Measurements from ENCODE around the gene FASTK.

FASTK gene

GRCh38 chr7:151101621-151102396 lies 21.2 kb upstream of the FASTK start:
- no peak overlapping the region for H3K4me3 ChIP-seq (ENCODE audit: low read depth, low read length)

GRCh38 chr7:151100921-151101320 lies 20.3 kb upstream of the FASTK start:
- H3K4me3 ChIP-seq (ENCODE audit: low read depth, low read length): no peak overlapping the region
- no peak for DNase-seq (ENCODE audit: low read depth)

More at GRCh38 chr7:151101621-151102396, 21.2 kb upstream of the FASTK start:
- DNase-seq (ENCODE audit: low read depth): no peak

- H3K4me3 ChIP-seq (ENCODE audit: low read depth, low read length): no peak overlapping the region
- DNase-seq (ENCODE audit: low read depth): no peak
These were observed 19.0 kb upstream of the FASTK start for GRCh38 chr7:151099486-151100211.

GRCh38 chr7:151095828-151096475 lies 15.3 kb upstream of the FASTK start:
- no peak overlapping the region for H3K4me3 ChIP-seq (ENCODE audit: low read depth, low read length)
- DNase-seq (ENCODE audit: low read depth): no peak

DNA sequence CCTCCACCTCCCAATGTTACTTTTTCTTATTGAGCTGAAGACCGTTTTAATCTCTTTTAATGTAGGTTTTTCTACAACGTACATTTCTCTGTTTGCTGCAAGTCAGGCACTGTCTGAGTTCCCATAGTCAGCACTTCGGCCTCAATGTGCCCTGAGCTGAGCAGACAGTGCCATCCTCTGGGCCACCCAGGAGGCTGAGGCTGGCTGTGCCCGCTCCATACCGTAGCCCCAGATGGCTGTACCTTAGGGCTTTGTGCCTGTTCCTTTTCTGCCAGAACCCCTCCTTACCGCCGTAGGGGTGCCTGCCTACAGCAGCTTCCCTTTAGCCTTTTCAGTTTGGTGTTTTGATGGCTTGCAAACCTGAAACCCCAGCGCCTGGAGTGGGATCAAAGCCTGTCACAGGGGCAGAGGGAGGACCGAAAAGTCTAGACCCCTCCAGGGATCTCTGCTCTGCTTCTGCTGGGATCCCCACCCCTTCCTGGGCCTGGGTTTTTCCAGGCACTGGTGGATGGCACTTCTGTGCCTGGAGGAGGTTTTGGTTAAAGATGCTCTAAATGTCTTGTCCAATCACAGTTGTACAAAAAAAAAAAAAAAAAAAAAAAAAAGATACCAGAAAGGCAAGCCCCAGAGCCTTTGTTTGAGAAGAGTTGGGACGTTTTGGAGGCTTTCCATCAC lies 14.7 kb upstream of the FASTK start:
- no peak for DNase-seq (ENCODE audit: low read depth)

GRCh38 chr7:151094675-151095074 lies 14.1 kb upstream of the FASTK start:
- DNase-seq (ENCODE audit: low read depth): no peak
- no peak overlapping the region for H3K4me3 ChIP-seq (ENCODE audit: low read depth, low read length)

More for the DNA sequence above, 14.7 kb upstream of the FASTK start:
- no peak overlapping the region for H3K4me3 ChIP-seq (ENCODE audit: low read depth, low read length)

DNA sequence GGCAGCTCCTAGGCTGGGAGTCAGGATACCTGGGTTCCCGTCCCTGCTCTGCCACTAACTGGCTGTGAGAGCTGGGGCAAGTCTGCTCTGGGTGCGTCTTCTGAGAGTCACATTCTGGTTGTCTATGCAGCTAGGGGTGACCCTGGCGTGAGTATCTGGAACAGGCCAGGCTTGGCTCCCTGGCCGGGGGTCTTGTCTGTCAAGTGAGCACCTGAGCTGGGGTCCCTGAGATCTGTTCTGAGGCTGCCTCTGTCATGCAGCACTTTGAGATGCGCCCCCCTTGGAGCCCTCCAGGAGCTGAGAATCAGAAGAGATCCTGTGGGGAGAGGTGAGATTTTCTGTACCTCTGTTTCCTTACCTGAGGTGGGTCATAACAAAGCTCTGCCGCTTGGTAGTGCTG lies 13.1 kb upstream of the FASTK start:
- no peak for DNase-seq (ENCODE audit: low read depth)
- no peak overlapping the region for H3K4me3 ChIP-seq (ENCODE audit: low read depth, low read length)

DNA sequence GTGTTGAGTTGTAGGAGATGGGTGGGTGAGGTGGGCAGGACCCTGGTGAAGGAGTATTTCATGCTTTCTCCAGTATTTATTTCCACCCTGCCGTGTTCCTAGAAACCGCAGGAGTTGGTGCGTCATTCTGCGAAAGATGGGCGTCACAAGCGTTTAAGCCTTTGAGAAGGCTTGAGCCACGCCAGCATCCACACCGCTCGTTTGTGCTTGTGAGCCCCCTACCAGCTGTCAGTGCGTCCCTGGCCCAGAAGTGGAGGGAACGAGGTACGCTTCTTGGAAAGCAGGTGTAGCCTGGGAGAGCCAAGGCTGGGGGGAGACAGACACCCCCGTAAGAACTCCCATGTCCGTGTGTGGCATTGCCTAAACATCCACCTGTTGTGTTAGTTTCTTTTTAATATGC lies 11.4 kb upstream of the FASTK start:
- no peak for DNase-seq (ENCODE audit: low read depth)
- no peak overlapping the region for H3K4me3 ChIP-seq (ENCODE audit: low read depth, low read length)

- DNase-seq (ENCODE audit: low read depth): no peak
These were observed 10.8 kb upstream of the FASTK start for GRCh38 chr7:151091431-151091830.

DNA sequence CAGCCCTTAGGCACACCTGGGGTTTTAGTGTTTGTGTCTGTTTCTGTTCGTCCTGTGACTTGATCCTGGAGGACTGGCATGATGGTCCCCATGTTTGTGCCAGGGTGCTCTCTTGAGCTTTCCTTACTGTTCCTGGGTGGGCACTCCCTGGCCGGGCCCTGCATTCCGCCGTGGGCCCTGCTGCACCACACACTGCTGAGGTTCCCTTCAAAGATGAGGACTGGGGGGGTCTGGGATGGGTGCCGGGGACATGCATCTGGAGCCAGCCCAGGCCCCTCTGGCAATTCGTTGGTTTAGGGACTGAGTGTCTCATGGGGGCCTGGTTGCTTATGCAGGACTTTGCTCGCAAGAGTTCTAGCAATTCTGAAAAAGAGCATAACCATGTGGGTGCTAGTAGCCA lies 10.4 kb upstream of the FASTK start:
- no peak for DNase-seq (ENCODE audit: low read depth)
- H3K4me3 ChIP-seq (ENCODE audit: low read depth, low read length): no peak overlapping the region

More at GRCh38 chr7:151091431-151091830, 10.8 kb upstream of the FASTK start:
- H3K4me3 ChIP-seq (ENCODE audit: low read depth, low read length): no peak overlapping the region

- H3K4me3 ChIP-seq (ENCODE audit: low read depth, low read length): no peak overlapping the region
- no peak for DNase-seq (ENCODE audit: low read depth)
These were observed 9.5 kb upstream of the FASTK start for GRCh38 chr7:151089893-151090730.

- H3K4me3 ChIP-seq (ENCODE audit: low read depth, low read length): peak overlapping the region; percentile 77
These were observed 8.5 kb upstream of the FASTK start for GRCh38 chr7:151088856-151089699.

GRCh38 chr7:151088019-151088855 lies 7.6 kb upstream of the FASTK start:
- DNase-seq (ENCODE audit: low read depth): no peak
- peak overlapping the region; percentile 77 for H3K4me3 ChIP-seq (ENCODE audit: low read depth, low read length)

More at GRCh38 chr7:151088856-151089699, 8.5 kb upstream of the FASTK start:
- DNase-seq (ENCODE audit: low read depth): no peak

DNA sequence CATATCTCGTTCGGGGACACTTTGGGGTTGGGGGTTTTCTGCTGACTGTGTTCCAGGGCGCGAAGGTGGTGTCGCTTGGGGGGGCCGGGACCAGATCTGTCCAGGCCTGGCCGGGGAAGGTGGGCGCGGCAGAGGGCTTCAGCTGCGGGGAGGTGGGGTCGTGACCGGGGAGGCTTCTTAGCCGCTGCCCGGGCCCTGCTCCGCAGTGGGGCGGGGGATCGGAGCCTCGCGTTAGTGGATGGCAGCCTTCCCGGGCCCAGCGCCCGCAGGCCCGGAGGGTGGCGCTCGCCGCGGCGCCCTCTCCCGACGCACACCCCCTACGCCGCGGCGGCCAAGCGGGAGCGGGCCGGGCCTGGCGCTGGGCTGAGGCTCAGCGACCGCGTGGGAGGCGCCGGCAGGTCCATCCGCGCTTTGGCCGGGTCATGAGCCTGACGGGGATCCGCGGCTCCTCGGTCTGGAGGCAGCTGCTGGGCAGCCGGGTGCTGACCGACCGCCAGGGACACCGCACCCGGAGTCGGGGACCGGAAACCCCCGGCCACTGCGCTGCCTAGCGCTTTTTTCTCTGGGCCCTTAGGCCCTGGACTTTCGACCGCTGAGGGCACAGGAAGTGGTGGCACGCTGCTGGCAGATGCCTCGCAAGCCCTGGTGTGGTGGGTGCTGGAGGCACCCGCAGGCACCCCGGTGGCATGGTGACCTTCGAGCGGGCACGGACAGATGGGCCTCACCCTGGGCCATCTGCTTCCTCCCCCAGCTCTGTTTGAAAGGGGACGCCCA lies 6.8 kb upstream of the FASTK start:
- DNase-seq (ENCODE audit: low read depth): no peak
- peak overlapping the region; percentile 77 for H3K4me3 ChIP-seq (ENCODE audit: low read depth, low read length)

DNA sequence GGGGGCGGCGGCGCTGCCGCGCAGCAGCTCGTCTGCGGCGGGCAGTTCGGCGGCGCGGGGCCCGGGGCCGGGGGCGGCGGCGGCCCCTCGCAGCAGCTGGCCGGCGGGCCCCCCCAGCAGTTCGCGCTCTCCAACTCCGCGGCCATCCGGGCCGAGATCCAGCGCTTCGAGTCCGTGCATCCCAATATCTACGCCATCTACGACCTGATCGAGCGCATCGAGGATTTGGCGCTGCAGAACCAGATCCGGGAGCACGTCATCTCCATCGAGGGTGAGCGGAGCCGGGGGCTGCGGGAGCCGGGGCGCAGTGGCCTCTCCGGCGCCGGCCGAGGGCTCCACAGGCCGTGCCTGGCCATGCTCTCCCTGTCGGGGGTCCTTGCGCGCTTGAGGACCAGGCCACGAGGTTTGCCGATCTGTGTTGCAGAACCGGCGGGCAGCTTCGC lies 6.2 kb upstream of the FASTK start:
- peak overlapping the region; percentile 77 for H3K4me3 ChIP-seq (ENCODE audit: low read depth, low read length)
- no peak for DNase-seq (ENCODE audit: low read depth)
